Upper lobe of left lung (tissue), 6 donors: ENCODE measurements around the gene MBIP. TPM values are rescaled to one million over a fixed set of nuclear protein-coding genes. Genes with fewer than 3 reads are reported as not detected.

Experiments
- ATAC-seq, 2 donors: fragments of 200-7000 bp; cut with Tn5 transposase; one replicate each; pipeline ENCODE4 v1.9.1; 2022; ENCODE audit warnings: mild to moderate bottlenecking in 2 of 2, moderate library complexity in 2 of 2; ENCODE audit not compliant: low FRiP score in 2 of 2
- DNase-seq, 2 donors: peaks; one replicate each; pipeline ENCODE4 v3.0.0-alpha.2; 2019 to 2020
- H3K27ac ChIP-seq, 4 donors: fragments of 200-600 bp; sonication (generic); one replicate each; pipeline ENCODE4 v1.5.1; 2016 to 2019
- H3K27me3 ChIP-seq, 4 donors: fragments of 200-600 bp; sonication (generic); one replicate each; pipeline ENCODE4 v1.5.1; 2017 to 2019
- H3K36me3 ChIP-seq, 4 donors: fragments of 200-600 bp; sonication (generic); one replicate each; pipeline ENCODE4 v1.5.1; 2016 to 2019
- H3K4me1 ChIP-seq, 4 donors: fragments of 200-600 bp; sonication (generic); one replicate each; pipeline ENCODE4 v1.5.1; 2018 to 2019
- H3K4me3 ChIP-seq, 4 donors: fragments of 200-600 bp; sonication (generic); one replicate each; pipeline ENCODE4 v1.5.1; 2017 to 2019; ENCODE audit warnings: mild to moderate bottlenecking in 2 of 4, moderate library complexity in 1 of 4
- H3K9me3 ChIP-seq, 4 donors: fragments of 200-600 bp; sonication (generic); one replicate each; pipeline ENCODE4 v1.5.1; 2018 to 2019
- EP300 ChIP-seq, 4 donors: sonication (generic); formaldehyde crosslinking; IDR thresholded peaks; one replicate each; pipeline ENCODE4 v1.5.1; 2017; ENCODE audit warnings: antibody characterized with exemption in 4 of 4, control low read depth in 2 of 4
- POLR2A ChIP-seq, 4 donors: fragments of 450-650 bp; IDR thresholded peaks; one replicate each; pipeline ENCODE4 v1.5.1; 2016 to 2017; ENCODE audit warnings: antibody characterized with exemption in 4 of 4, mild to moderate bottlenecking in 2 of 4
- POLR2AphosphoS5 ChIP-seq, 2 donors: sonication (generic); formaldehyde crosslinking; IDR thresholded peaks; one replicate each; pipeline ENCODE4 v1.5.1; 2017; ENCODE audit warnings: antibody characterized with exemption in 2 of 2
- WGBS, 2 donors: methylation state at CpG; one replicate each; pipeline ENCODE4 v1.1.5; 2017 to 2018; 5-methylcytosine and 5-hydroxymethylcytosine counted together
- total RNA-seq, 6 donors: library from RNA; depleted of rRNA in 4 of 6; stranded (reverse); fragments of >200 nt in 4 of 6; gene quantifications; one replicate each; pipeline versions ENCODE4 v1.1.0 to v1.2.1, GENCODE V29; 2016 to 2021
- TF ChIP-seq, protein P1 (sequence below), 6 experiments: fragments of 450-650 bp in 4 of 6; fragments of 200-600 bp in 2 of 6; sonication (generic) in 2 of 6; IDR thresholded peaks; one replicate each; pipeline ENCODE4 v1.5.1; 2016 to 2019; ENCODE audit warnings: antibody characterized with exemption in 6 of 6
- donor health status: DM: no; HTN: no; CAD: no; lungs with moderate emphysema.
- donor health status: DM: no; HTN: yes; CAD: no; lungs with severe emphysema.

The MBIP gene
- total RNA-seq, 6 donors from 2014 or later, result 65.0 to 264 (median 133) TPM

DNA sequence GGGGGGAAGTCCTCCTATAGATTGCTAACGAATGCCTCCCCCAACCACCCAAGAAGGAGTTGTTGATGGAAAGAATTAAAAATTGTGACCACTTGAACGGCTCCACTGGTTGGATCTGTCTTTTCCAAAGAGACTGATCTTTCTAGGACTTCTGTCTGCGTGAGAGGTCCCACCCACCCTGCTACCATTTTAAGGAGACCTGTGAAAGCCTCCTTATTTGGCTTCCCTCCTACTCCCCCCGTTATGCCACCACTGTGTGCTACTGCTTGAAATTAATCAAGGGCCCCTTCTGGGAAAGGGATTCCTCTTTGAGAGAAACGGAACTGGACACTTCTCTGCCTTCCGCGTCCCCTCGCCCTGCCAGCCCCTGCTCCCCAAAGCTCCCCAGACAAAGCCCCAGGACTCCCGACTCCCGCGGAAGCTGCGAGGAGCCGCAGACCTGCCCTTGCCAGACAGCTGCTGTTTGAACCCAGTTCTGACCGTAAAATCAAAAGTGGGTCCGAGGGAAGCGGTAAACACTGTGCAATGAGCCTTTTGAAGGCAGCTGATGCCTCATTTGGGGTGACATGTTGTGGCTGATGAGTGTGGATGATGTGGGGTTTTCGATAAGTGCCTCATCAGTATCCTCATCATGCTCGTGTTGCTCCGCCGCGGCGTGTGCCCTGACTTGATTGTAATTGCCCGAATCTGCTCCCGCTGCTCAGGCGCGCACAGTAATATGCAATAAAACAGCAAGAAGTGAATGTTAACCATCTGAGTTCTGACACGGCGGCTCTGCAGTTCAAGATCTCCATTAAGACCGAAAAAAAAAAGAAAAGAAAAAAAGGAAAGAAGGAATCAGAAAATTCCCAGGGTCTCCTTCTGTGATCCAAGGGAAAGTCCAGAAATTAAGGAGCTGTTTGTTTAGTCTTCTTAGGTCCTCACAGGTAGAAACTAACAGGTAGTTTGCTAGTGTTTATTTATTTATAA lies 48.2 kb downstream of the MBIP start:
- Histone ChIP-seq H3K4me3 (peak overlapping the region in 3 of 4 donors; percentile 26 to 44 (median 43)), H3K27me3 (no peaks in the 10 kb centered on the region), H3K27ac (peak overlapping the region; percentile 12 to 90 (median 44)), H3K36me3 (no peaks in the 10 kb centered on the region), H3K9me3 (no peaks in the 10 kb centered on the region), H3K4me1 (peaks cover 0 to 17% (median 6%) of the 10 kb centered on the region in 4 donors)
- ATAC-seq (peak in 1 of 2 donors; percentile 38), DNase-seq (peak in 1 of 2 donors; percentile 67)
- 8 to 35% methylated on average over 29 of the region's 29 CpGs for WGBS, 2 donors
- TF ChIP-seq, protein P1, sequence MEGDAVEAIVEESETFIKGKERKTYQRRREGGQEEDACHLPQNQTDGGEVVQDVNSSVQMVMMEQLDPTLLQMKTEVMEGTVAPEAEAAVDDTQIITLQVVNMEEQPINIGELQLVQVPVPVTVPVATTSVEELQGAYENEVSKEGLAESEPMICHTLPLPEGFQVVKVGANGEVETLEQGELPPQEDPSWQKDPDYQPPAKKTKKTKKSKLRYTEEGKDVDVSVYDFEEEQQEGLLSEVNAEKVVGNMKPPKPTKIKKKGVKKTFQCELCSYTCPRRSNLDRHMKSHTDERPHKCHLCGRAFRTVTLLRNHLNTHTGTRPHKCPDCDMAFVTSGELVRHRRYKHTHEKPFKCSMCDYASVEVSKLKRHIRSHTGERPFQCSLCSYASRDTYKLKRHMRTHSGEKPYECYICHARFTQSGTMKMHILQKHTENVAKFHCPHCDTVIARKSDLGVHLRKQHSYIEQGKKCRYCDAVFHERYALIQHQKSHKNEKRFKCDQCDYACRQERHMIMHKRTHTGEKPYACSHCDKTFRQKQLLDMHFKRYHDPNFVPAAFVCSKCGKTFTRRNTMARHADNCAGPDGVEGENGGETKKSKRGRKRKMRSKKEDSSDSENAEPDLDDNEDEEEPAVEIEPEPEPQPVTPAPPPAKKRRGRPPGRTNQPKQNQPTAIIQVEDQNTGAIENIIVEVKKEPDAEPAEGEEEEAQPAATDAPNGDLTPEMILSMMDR (IDR thresholded peaks at IDR 0.05), result no peak
- TF ChIP-seq EP300 (IDR thresholded peaks at IDR 0.05) (no peak), POLR2AphosphoS5 (IDR thresholded peaks at IDR 0.05) (no peak), POLR2A (IDR thresholded peaks at IDR 0.05) (peak in 1 of 4 donors; percentile 47)

DNA sequence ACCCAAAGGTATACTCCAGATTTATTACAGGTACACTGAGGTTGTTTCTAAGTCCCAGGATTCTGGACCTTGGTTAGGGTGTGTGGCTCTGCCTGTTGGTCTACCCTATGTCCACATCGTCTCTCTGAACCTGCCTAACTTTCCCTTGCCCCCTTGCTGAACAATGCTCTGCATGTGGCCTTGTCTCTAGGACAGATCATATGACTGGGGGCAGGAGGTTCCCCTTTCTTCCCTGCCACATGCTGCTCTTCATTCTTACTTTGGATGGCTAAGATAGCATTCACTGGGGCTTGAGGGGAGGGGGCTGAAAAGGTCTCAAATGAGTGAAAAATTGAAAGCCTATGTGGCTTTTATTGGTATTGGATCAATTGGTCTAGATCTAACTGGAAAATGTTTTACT lies 49.2 kb downstream of the MBIP start:
- DNase-seq, result no peak
- 45 to 50% methylated on average over 1 of the region's 1 CpG for WGBS, 2 donors
- ATAC-seq, result peak; percentile 39
- Histone ChIP-seq H3K27ac (peak overlapping the region in 2 of 4 donors; percentile 2 to 90), H3K27me3 (no peaks in the 10 kb centered on the region), H3K9me3 (no peaks in the 10 kb centered on the region), H3K4me1 (peaks cover 0 to 17% (median 6%) of the 10 kb centered on the region in 4 donors), H3K36me3 (no peaks in the 10 kb centered on the region), H3K4me3 (no peak overlapping the region)
- TF ChIP-seq EP300 (IDR thresholded peaks at IDR 0.05), result no peak
- TF ChIP-seq POLR2A (IDR thresholded peaks at IDR 0.05), result no peak
- TF ChIP-seq, protein P1 (IDR thresholded peaks at IDR 0.05), result no peak
- no peak for TF ChIP-seq POLR2AphosphoS5 (IDR thresholded peaks at IDR 0.05)

GRCh38 chr14:36270191-36270590 lies 50.2 kb downstream of the MBIP start:
- H3K4me1 ChIP-seq, result peaks cover 0 to 17% (median 6%) of the 10 kb centered on the region in 4 donors
- TF ChIP-seq, protein P1 (IDR thresholded peaks at IDR 0.05), result no peak
- TF ChIP-seq POLR2A (IDR thresholded peaks at IDR 0.05) (no peak), POLR2AphosphoS5 (IDR thresholded peaks at IDR 0.05) (no peak), EP300 (IDR thresholded peaks at IDR 0.05) (no peak)

GRCh38 chr14:36268121-36268520 lies 52.3 kb downstream of the MBIP start:
- ATAC-seq, result no peak
- Histone ChIP-seq H3K27ac (peak overlapping the region in 2 of 4 donors; percentile 40 to 53), H3K4me1 (peaks cover 0 to 17% (median 6%) of the 10 kb centered on the region in 4 donors), H3K4me3 (no peak overlapping the region), H3K27me3 (no peaks in the 10 kb centered on the region), H3K9me3 (no peaks in the 10 kb centered on the region), H3K36me3 (no peaks in the 10 kb centered on the region)
- DNase-seq, result no peak
- TF ChIP-seq, protein P1 (IDR thresholded peaks at IDR 0.05), result no peak
- WGBS, 2 donors, result 77 to 86% methylated on average over 3 of the region's 3 CpGs

More at GRCh38 chr14:36270191-36270590, 50.2 kb downstream of the MBIP start:
- DNase-seq (no peak), ATAC-seq (no peak)
- Histone ChIP-seq H3K36me3 (no peaks in the 10 kb centered on the region), H3K4me3 (no peak overlapping the region), H3K27me3 (no peaks in the 10 kb centered on the region), H3K27ac (peak overlapping the region in 1 of 4 donors; percentile 73), H3K9me3 (no peaks in the 10 kb centered on the region)
- 86 to 88% methylated on average over 2 of the region's 2 CpGs for WGBS, 2 donors
